NOMO-1 treated with dmso at 0.1 percent for 144 hours (cell line): ENCODE measurements around the gene RTEL1.
A peak's percentile ranks its signal among the peaks of the same experiment; 100 is the strongest.
"Not testable (repeated sequence)": the region's sequence is repeated elsewhere in the genome, so short reads cannot be mapped to it uniquely, and the experiment has no call there.

Source experiments
- DNase-seq: peaks from one replicate; lab custom pipeline; 2025; ENCODE audit not compliant: unreplicated experiment; lab: John Stamatoyannopoulos, UW

Gene RTEL1

GRCh38 chr20:63627129-63627750, 30.9 kb upstream of the RTEL1 start:
- DNase-seq, result peak; percentile 83

GRCh38 chr20:63627751-63628245, 30.3 kb upstream of the RTEL1 start:
- no peak for DNase-seq

- peak; percentile 61 for DNase-seq
These were observed 29.7 kb upstream of the RTEL1 start for GRCh38 chr20:63628246-63628975.

GRCh38 chr20:63630956-63631355, 27.2 kb upstream of the RTEL1 start:
- DNase-seq, result not testable (repeated sequence)

DNA sequence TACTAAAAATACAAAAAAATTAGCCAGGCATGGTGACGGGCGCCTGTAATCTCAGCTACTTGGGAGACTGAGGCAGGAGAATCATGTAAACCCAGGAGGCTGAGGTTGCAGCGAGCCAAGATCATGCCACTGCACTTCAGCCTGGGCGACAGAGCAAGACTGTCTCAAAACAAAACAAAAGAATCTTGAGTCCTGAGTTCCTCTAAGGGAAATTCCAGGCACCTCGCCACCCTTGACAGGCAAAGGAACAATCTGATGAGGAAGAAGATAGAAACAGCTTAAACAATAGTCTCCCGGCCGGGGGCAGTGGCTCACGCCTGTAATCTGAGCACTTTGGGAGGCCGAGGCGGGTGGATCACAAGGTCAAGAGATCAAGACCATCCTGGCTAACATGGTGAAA, 26.7 kb upstream of the RTEL1 start:
- not testable (repeated sequence) for DNase-seq

GRCh38 chr20:63633732-63634131, 24.4 kb upstream of the RTEL1 start:
- DNase-seq, result no peak

GRCh38 chr20:63635431-63636141, 22.5 kb upstream of the RTEL1 start:
- peak; percentile 65 for DNase-seq

GRCh38 chr20:63636752-63637628, 21.1 kb upstream of the RTEL1 start:
- no peak for DNase-seq

- DNase-seq, result no peak
These were observed 18.8 kb upstream of the RTEL1 start for GRCh38 chr20:63639093-63639975.

- DNase-seq, result no peak
These were observed 18.0 kb upstream of the RTEL1 start for GRCh38 chr20:63640086-63640485.

DNA sequence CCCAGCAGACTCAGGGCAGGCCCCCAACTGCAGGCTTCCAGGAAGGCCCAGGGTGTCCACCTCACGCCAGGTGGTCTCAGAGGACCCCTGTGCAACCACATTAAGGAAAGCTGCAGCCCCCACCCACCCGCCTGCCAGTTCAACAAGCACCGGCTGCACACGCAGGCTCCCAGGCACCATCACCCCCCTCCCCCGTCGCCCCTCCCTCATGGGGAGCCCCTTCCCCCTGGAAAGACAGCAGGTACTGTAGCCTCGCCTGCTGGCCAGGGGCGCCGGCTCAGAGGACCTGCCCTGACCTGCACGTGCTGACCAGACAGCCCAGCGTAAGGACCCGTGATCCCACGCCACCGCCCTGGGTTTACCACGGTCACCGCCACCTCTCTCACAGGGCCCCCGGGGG, 17.4 kb upstream of the RTEL1 start:
- DNase-seq, result not testable (repeated sequence)

DNA sequence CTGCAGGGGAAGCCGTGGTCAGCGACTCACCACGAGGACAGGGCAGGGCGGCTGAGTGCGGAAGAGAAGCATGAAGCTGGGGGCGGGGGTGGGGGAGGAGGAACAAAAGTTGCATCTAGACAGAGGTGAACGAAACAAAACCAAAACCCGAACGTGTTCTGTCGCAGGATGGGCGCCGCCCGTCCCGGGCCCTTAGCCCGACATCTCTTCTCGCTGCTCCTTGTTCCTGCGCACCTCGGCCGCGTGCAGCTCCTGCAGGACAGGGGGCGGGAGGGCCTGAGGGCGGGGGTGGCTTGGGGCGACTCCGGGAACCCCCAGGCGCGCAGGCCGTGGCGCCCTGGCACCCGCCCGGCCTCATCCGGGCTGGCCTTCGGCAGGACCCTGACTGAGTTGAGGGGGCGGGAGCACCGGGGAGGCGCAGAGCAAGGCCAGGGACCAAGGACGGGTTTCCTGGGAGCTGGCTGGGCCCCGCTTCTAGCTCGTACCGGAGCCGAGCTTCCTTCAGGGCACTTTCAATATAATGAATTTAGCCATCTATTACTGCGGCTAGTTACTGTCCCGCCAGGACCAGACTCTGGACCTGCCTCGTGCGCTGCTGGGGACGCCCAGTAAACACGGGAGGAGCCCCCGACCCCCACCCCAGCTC, 16.8 kb upstream of the RTEL1 start:
- DNase-seq, result no peak

DNA sequence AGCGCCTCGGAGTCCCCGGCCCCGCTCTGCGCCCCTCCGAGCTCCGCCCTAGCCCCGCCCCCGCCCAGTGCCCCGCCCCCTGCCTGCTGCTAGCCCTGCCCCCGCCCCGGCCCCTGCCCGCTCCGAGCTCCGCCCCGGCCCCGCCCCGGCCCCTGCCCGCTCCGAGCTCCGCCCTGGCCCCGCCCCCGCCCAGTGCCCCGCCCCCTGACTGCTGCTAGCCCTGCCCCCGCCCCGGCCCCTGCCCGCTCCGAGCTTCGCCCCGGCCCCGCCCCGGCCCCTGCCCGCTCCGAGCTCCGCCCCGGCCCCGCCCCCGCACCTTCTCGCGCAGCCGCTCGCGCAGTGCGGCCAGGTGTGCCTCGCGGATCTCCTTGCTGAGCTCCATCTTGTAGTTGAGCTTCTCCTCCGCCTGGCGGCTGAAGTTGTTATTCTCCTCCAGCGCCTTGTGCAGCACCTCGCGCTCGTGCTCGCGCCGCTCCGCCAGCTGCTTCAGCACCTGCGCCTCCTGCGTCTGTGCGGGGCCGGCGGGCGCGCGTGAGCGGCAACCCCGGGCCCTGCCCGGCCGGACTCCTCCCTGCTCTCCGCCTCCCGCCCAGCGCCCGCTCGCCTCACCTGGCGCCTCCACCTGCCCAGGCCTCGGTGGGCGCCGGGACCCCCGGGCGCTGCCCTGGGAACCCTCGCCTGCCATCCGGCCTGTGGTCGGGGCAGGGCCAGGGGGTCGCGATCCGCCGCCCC, 16.2 kb upstream of the RTEL1 start:
- DNase-seq, result peak; percentile 69

GRCh38 chr20:63642527-63643247, 15.4 kb upstream of the RTEL1 start:
- DNase-seq, result no peak

DNA sequence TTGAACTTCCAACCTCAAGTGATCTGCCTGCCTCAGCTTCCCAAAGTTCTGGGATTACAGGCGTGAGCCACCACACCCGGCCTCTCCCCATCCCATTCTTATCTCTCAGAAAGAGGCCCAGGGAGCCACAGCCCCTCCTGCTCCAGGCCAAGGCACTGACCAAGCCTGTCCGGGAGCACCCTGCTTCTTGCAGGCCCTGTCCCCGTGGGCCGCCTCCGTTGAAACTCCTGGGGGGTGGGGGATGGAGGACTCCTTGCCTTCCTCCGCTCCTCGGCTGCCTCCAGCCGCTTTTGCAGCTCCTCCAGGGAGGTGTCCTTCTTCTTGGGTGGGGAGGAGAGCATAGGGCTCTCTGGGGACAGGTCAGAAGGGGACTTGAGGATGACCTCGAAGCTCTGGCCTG, 14.6 kb upstream of the RTEL1 start:
- DNase-seq, result no peak

GRCh38 chr20:63643946-63644345, 14.2 kb upstream of the RTEL1 start:
- DNase-seq, result no peak

DNA sequence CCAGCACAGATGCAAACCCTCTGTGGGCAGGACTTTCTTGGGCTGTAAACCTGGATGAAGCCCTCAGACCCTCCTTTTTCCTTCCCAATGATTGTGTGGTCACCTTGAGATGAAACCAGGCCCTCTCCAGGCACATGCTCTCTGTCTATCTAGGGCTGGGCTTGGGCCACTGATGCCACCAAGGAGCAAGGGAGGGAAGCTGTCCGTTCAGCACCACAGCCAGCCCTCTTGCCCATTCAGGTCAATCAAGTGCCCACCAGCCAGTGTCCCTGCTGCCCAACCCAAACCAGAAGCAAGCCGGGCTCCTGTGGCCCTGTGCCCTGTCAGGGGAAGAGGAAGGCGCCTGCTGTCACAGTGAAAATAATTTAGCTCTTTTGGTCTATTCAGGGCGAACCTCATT, 12.9 kb upstream of the RTEL1 start:
- no peak for DNase-seq

- no peak for DNase-seq
These were observed 9.9 kb upstream of the RTEL1 start for GRCh38 chr20:63648190-63648589.
